HUDEP-2 (cell line): ENCODE measurements around the gene STAT3.
A peak's percentile ranks its signal among the peaks of the same experiment; 100 is the strongest.
"Not testable (repeated sequence)": the region's sequence is repeated elsewhere in the genome, so short reads cannot be mapped to it uniquely, and the experiment has no call there.

Experiments used
- DNase-seq, 76 experiments: peaks; one replicate each; lab custom pipeline; 2025; ENCODE audit not compliant: unreplicated experiment in 76 of 76; lab: John Stamatoyannopoulos, UW

Gene STAT3

GRCh38 chr17:42266918-42267766, 121.1 kb downstream of the STAT3 start:
- peak in 42 of 76 experiments; percentile 7 to 76 (median 55) for DNase-seq

DNA sequence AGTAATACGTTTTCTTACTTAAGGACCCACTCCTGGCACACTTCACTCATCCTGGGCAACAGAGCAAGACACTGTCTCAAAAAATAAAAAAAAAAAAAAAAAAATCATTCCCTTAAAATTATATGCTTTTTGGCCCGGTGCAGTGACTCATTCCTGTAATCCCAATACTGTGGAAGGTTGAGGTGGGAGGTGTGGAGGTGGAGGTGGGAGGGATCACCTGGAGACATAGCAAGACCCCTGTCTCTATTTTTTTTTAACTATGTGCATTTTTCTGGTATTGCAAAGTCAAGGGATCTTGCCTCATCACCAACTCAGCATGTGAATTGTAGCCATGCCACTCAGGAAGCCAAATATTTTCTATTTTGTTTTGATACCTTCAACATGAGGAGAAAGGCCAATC, 121.8 kb downstream of the STAT3 start:
- no peak for DNase-seq

- DNase-seq, result not testable (repeated sequence)
Measured at GRCh38 chr17:42264366-42264765, 123.9 kb downstream of the STAT3 start.
